Hepatocyte (in vitro differentiated cells): Measurements from ENCODE around the gene PCNT. TPM values are rescaled to one million over a fixed set of nuclear protein-coding genes. Genes with fewer than 3 reads are reported as not detected.

ENCODE experiments used
- DNase-seq: peaks from one replicate; pipeline ENCODE4 v3.0.0-alpha.2; 2016; ENCODE audit warnings: low spot score
- H2AFZ ChIP-seq: fragments of 200-600 bp; sonication (generic); 2 replicates; pipeline ENCODE4 v1.6.0; 2016; ENCODE audit warnings: antibody characterized with exemption, mild to moderate bottlenecking
- H3K27ac ChIP-seq: fragments of 200-600 bp; sonication (generic); 2 replicates; pipeline ENCODE4 v1.5.1; 2016; ENCODE audit warnings: mild to moderate bottlenecking
- H3K27me3 ChIP-seq: fragments of 200-600 bp; sonication (generic); 2 replicates; pipeline ENCODE4 v1.6.1; 2016
- H3K36me3 ChIP-seq: fragments of 200-600 bp; sonication (generic); replicated peaks from 2 replicates; pipeline ENCODE4 v1.5.1; 2016; ENCODE audit warnings: low read depth; ENCODE audit not compliant: insufficient read depth
- H3K4me1 ChIP-seq: fragments of 200-600 bp; sonication (generic); 2 replicates; pipeline ENCODE4 v1.5.1; 2016; ENCODE audit warnings: mild to moderate bottlenecking, moderate library complexity; ENCODE audit not compliant: insufficient read depth
- H3K4me2 ChIP-seq: fragments of 200-600 bp; sonication (generic); 2 replicates; pipeline ENCODE4 v1.6.0; 2016
- H3K4me3 ChIP-seq: fragments of 200-600 bp; sonication (generic); 2 replicates; pipeline ENCODE4 v1.5.1; 2016; ENCODE audit warnings: mild to moderate bottlenecking
- H3K79me2 ChIP-seq: fragments of 200-600 bp; sonication (generic); 2 replicates; pipeline ENCODE4 v1.6.0; 2017; ENCODE audit warnings: mild to moderate bottlenecking
- H3K9me2 ChIP-seq: fragments of 200-600 bp; sonication (generic); replicated peaks from 2 replicates; pipeline ENCODE4 v1.6.0; 2017; ENCODE audit warnings: mild to moderate bottlenecking; ENCODE audit not compliant: insufficient read depth
- H3K9me3 ChIP-seq: fragments of 200-600 bp; sonication (generic); 2 replicates; pipeline ENCODE4 v1.5.1; 2016; ENCODE audit warnings: low read depth, mild to moderate bottlenecking
- H4K20me1 ChIP-seq: fragments of 200-600 bp; sonication (generic); 2 replicates; pipeline ENCODE4 v1.6.0; 2016; ENCODE audit warnings: mild to moderate bottlenecking; ENCODE audit not compliant: insufficient read depth, poor library complexity, severe bottlenecking
- CTCF ChIP-seq: fragments of 200-600 bp; sonication (generic); IDR thresholded peaks from 2 replicates; pipeline ENCODE4 v1.5.1; 2016; ENCODE audit warnings: antibody characterized with exemption, mild to moderate bottlenecking; ENCODE audit not compliant: poor library complexity
- EZH2 ChIP-seq: fragments of 200-600 bp; sonication (generic); IDR thresholded peaks from 2 replicates; pipeline ENCODE4 v1.6.1; 2016; ENCODE audit warnings: antibody characterized with exemption, mild to moderate bottlenecking, borderline replicate concordance
- EZH2phosphoT487 ChIP-seq: fragments of 200-600 bp; sonication (generic); IDR thresholded peaks from one replicate; pipeline ENCODE4 v1.6.1; 2018; ENCODE audit warnings: antibody characterized with exemption, mild to moderate bottlenecking, low read depth, moderate library complexity; ENCODE audit not compliant: unreplicated experiment, severe bottlenecking
- WGBS: methylation state at CpG from one replicate; pipeline ENCODE4 v1.1.6; 2016; ENCODE audit warnings: low lambda C conversion rate; ENCODE audit errors: missing lambda C conversion rate; 5-methylcytosine and 5-hydroxymethylcytosine counted together
- polyA plus RNA-seq: library from polyadenylated mRNA; unstranded; fragments of >200 nt; fragmentation: Nextera tagmentation; extraction: Ambion mirVana; gene quantifications from 2 replicates; pipeline ENCODE4 v1.2.1, GENCODE V29; 2016
- total RNA-seq: library from RNA; depleted of rRNA; stranded (reverse); fragments of >200 nt; gene quantifications from 2 replicates; pipeline ENCODE4 v1.2.3, GENCODE V29; 2014

PCNT gene
- total and polyA plus RNA-seq, 2 experiments from 2014 or later, result 11.5 to 14.3 TPM

- Histone ChIP-seq H3K27ac (no peak overlapping the region), H3K9me3 (no peaks in the 10 kb centered on the region), H3K4me2 (no peak overlapping the region), H3K9me2 (no peaks in the 10 kb centered on the region), H3K79me2 (peaks cover 22% of the 10 kb centered on the region), H3K4me3 (no peak overlapping the region), H2AFZ (no peak overlapping the region), H4K20me1 (no peaks in the 10 kb centered on the region), H3K36me3 (no peaks in the 10 kb centered on the region), H3K27me3 (no peaks in the 10 kb centered on the region), H3K4me1 (no peaks in the 10 kb centered on the region)
- no peak for DNase-seq
- TF ChIP-seq EZH2phosphoT487 (no peak), EZH2 (no peak), CTCF (no peak)
- WGBS, result 97% methylated on average over 19 of the region's 19 CpGs
Measured at GRCh38 chr21:46379105-46379504, 55.1 kb downstream of the PCNT start.

- H3K4me1 ChIP-seq, result no peaks in the 10 kb centered on the region
- H3K4me3 ChIP-seq, result no peak overlapping the region
- H3K9me3 ChIP-seq, result no peaks in the 10 kb centered on the region
- no peak for TF ChIP-seq EZH2phosphoT487
- TF ChIP-seq CTCF, result no peak
- no peak for TF ChIP-seq EZH2
- H3K4me2 ChIP-seq, result no peak overlapping the region
- DNase-seq, result no peak
- WGBS, result 93% methylated on average over 9 of the region's 9 CpGs
- H3K79me2 ChIP-seq, result peaks cover 22% of the 10 kb centered on the region
- H3K27ac ChIP-seq, result no peak overlapping the region
- H3K36me3 ChIP-seq, result no peaks in the 10 kb centered on the region
- no peaks in the 10 kb centered on the region for H4K20me1 ChIP-seq
- H3K9me2 ChIP-seq, result no peaks in the 10 kb centered on the region
- no peaks in the 10 kb centered on the region for H3K27me3 ChIP-seq
- no peak overlapping the region for H2AFZ ChIP-seq
Measured at GRCh38 chr21:46379691-46380090, 55.7 kb downstream of the PCNT start.

- Histone ChIP-seq H4K20me1 (no peaks in the 10 kb centered on the region), H3K27ac (no peak overlapping the region), H2AFZ (no peak overlapping the region), H3K9me2 (no peaks in the 10 kb centered on the region), H3K4me3 (no peak overlapping the region), H3K36me3 (no peaks in the 10 kb centered on the region), H3K79me2 (peaks cover 19% of the 10 kb centered on the region), H3K9me3 (no peaks in the 10 kb centered on the region), H3K4me1 (no peaks in the 10 kb centered on the region), H3K27me3 (no peaks in the 10 kb centered on the region), H3K4me2 (no peak overlapping the region)
- no peak for TF ChIP-seq EZH2phosphoT487
- no peak for TF ChIP-seq EZH2
- no peak for TF ChIP-seq CTCF
- DNase-seq, result no peak
- 95% methylated on average over 5 of the region's 5 CpGs for WGBS
Measured at GRCh38 chr21:46381541-46381940, 57.6 kb downstream of the PCNT start.

GRCh38 chr21:46384556-46384955, 60.6 kb downstream of the PCNT start:
- H2AFZ ChIP-seq, result no peak overlapping the region
- no peaks in the 10 kb centered on the region for H3K27me3 ChIP-seq
- TF ChIP-seq CTCF (no peak), EZH2 (no peak), EZH2phosphoT487 (no peak)
- H3K4me3 ChIP-seq, result no peak overlapping the region
- H3K79me2 ChIP-seq, result peaks cover 10% of the 10 kb centered on the region
- H3K27ac ChIP-seq, result no peak overlapping the region
- H3K36me3 ChIP-seq, result no peaks in the 10 kb centered on the region
- H3K9me2 ChIP-seq, result no peaks in the 10 kb centered on the region
- 96% methylated on average over 24 of the region's 24 CpGs for WGBS
- no peak for DNase-seq
- no peak overlapping the region for H3K4me2 ChIP-seq
- H3K4me1 ChIP-seq, result no peaks in the 10 kb centered on the region
- H4K20me1 ChIP-seq, result no peaks in the 10 kb centered on the region
- H3K9me3 ChIP-seq, result no peaks in the 10 kb centered on the region
